WI38 (cell line): ENCODE measurements around the gene S100A13.

Experiments used
- H3K4me3 ChIP-seq: 2 replicates; pipeline ENCODE4 v1.5.1; 2011; ENCODE audit warnings: low read depth, mild to moderate bottlenecking, control low read depth, low read length
- TF ChIP-seq, protein P1 (sequence below): IDR thresholded peaks from 2 replicates; pipeline ENCODE4 v1.5.1; 2012; ENCODE audit warnings: low read depth, mild to moderate bottlenecking, control low read depth, low read length

S100A13 gene

DNA sequence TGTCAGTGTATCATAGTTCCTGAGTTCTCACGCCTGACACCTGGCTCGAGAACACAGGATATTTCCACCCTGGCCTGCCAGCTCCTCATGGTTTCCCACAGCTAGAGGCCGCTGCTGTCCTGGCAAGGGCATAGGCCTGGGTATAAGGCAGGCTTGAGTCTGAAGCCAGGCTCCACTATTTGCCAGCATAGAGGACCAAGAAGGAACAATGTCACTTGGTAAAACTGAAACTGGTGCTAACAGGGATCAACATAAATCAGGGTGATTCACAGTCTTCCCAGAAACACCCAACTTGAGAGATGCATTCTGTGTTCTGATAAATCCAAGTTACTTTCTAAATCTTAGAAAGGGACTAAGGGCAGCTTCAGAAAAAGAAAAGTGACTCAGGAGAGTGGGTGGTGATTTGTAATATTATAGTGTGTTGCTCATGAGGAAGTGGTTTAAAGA lies 54.7 kb downstream of the S100A13 start:
- TF ChIP-seq, protein P1, sequence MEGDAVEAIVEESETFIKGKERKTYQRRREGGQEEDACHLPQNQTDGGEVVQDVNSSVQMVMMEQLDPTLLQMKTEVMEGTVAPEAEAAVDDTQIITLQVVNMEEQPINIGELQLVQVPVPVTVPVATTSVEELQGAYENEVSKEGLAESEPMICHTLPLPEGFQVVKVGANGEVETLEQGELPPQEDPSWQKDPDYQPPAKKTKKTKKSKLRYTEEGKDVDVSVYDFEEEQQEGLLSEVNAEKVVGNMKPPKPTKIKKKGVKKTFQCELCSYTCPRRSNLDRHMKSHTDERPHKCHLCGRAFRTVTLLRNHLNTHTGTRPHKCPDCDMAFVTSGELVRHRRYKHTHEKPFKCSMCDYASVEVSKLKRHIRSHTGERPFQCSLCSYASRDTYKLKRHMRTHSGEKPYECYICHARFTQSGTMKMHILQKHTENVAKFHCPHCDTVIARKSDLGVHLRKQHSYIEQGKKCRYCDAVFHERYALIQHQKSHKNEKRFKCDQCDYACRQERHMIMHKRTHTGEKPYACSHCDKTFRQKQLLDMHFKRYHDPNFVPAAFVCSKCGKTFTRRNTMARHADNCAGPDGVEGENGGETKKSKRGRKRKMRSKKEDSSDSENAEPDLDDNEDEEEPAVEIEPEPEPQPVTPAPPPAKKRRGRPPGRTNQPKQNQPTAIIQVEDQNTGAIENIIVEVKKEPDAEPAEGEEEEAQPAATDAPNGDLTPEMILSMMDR, result peak; percentile 90
- no peak overlapping the region for H3K4me3 ChIP-seq

DNA sequence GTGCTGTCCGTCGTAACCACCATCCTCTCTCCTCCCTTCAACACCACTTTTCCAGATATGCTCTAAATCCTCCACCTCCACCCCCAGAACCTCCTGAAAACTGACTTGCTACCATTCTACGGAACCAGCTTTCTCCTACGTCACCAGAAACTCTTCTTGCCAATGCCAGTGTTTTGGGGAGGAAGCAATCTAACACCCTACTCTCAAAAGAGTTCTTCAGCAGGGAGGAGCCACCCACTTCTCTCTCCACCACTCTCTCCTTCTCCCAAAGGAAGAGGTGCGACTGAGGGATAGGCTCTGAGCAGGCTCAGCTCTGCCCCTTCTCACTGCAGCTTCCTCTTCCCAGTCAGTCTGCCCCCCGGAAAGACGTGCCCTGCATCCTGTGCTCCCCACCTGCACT lies 55.6 kb downstream of the S100A13 start:
- TF ChIP-seq, protein P1, result no peak
- no peak overlapping the region for H3K4me3 ChIP-seq

DNA sequence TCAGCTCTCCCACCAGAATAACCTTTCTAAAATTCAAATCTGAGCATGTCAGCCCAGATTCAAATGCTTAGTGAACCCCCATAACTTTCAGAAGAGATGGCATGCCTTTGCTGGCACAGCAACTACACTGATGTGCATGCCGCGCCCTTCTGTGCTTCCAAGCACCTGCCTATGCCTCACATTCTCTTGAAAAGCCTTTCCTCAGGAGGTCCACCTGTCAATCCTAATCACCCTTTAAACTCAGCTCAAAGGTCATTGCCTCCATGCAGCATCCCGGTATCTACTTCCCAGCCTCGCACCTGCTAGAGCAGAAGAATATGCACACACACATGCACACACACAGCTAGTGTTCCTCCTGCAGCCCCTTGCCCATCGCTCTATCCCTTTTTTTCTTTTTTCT lies 56.4 kb downstream of the S100A13 start:
- TF ChIP-seq, protein P1, result no peak

DNA sequence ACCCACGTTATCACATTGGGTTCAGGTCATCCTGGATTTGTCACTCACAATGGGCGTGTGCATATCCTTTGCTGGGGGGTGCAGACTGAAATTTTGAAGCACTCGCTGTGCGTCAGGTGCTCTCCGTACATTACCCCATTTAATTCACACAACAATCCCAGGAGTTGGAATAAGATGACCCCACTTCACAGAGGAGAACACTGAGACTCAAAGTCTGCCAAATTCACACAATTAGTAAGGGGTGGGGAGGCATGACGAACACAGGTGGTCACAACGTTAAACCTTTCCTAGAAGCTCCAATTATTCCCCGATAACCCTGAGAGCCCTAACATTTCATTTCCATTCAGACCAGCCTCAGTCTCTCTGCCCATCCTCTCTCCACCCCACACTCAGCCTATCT lies 57.8 kb downstream of the S100A13 start:
- TF ChIP-seq, protein P1, result no peak

More for the DNA sequence above, 56.4 kb downstream of the S100A13 start:
- no peak overlapping the region for H3K4me3 ChIP-seq

More for the DNA sequence above, 57.8 kb downstream of the S100A13 start:
- H3K4me3 ChIP-seq, result no peak overlapping the region
